GM18505 (cell line): Measurements from ENCODE around the gene TGDS.

Source experiments
- ATAC-seq: cut with Tn5 transposase; IDR thresholded peaks from one replicate; pipeline ENCODE4 v1.9.1; 2021; ENCODE audit not compliant: unreplicated experiment
- POLR2A ChIP-seq: IDR thresholded peaks from 4 replicates; pipeline ENCODE4 v1.6.1; 2011; ENCODE audit warnings: borderline replicate concordance; ENCODE audit not compliant: insufficient read depth, insufficient read length; ENCODE audit errors: extremely low read depth

Gene TGDS

DNA sequence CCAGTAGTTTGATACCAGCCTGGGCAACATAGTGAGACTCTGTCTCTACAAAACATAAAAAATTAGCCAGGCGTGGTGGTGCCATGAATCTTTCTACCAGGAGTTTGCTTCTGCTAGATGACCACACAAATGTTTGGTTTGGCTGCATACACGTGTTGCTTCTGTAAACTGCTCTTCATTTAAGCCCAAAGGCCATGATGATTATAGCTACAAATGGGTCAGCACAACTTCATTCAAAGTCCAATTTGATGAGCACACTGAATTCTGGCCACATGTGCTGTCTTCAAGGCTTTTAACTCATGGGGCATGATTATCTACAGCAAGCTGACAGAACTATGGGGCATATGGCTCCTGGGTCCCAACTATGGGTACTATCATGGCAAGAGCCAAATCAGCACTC is 70.2 kb downstream of the TGDS start:
- ATAC-seq, result no peak
- no peak for TF ChIP-seq POLR2A

DNA sequence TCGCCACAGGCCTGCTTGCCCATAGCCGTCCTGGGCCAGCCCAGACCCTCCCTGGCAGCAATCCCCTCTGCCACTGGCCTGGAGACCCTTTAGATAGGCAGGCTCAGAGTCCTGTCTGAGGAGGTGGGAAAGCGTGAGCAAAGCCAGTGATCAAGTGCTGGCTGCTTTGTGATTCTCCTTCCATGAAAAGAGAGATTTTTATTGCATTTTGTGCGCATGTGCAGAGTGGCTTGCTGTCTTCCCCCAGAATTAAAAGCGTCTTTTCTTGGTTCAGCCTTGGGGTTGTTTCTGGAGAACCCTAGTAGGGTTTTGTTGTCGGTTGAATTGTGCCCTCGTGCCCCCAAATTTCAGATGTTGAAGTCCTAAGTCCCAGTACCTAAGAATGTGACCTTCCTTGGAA is 71.5 kb downstream of the TGDS start:
- ATAC-seq, result no peak
- no peak for TF ChIP-seq POLR2A
